ENCODE results near the gene TAS1R3. TPM values are rescaled to one million over a fixed set of nuclear protein-coding genes. Genes with fewer than 3 reads are reported as not detected.
A peak's percentile ranks its signal among the peaks of the same experiment; 100 is the strongest.

TAS1R3 gene
- total RNA-seq, 2 experiments from 2014 or later, result 0.13 to 0.14 TPM

GRCh38 chr1:1335792-1336248, 4.7 kb downstream of the TAS1R3 start:
- no peak overlapping the region for H3K27ac Mint-ChIP-seq
- DNase-seq (no peak), ATAC-seq (no peak)
- H3K36me3 Mint-ChIP-seq (ENCODE audit: low read depth), result peaks cover 10% of the 10 kb centered on the region
- no peaks in the 10 kb centered on the region for H3K9me3 Mint-ChIP-seq
- ChIA-PET CTCF (no interaction called here), POLR2A (interaction anchor here (0.9 to 2.9 kb wide), 2 partner anchors 10 to 21 kb away, joined by 3 to 10 read pairs; no protein-coding TSS in a partner anchor)
- H3K4me3 Mint-ChIP-seq, result no peak overlapping the region
- H3K27me3 Mint-ChIP-seq, result no peaks in the 10 kb centered on the region
- no peaks in the 10 kb centered on the region for H3K4me1 Mint-ChIP-seq (ENCODE audit: low read depth)
- intact Hi-C loops (cut with micrococcal nuclease), result no loop called here
- no peak for TF ChIP-seq CTCF (IDR thresholded peaks at IDR 0.05)

- intact Hi-C loops (cut with micrococcal nuclease), result no loop called here
- POLR2A ChIA-PET, result interaction anchor here (0.9 to 2.9 kb wide), 2 partner anchors 11 to 22 kb away, joined by 3 to 10 read pairs; no protein-coding TSS in a partner anchor
- H3K27me3 Mint-ChIP-seq, result no peaks in the 10 kb centered on the region
- H3K27ac Mint-ChIP-seq, result no peak overlapping the region
- ATAC-seq (no peak), DNase-seq (no peak)
- no peaks in the 10 kb centered on the region for H3K9me3 Mint-ChIP-seq
- peaks cover 16% of the 10 kb centered on the region for H3K36me3 Mint-ChIP-seq (ENCODE audit: low read depth)
- H3K4me3 Mint-ChIP-seq, result no peak overlapping the region
- H3K4me1 Mint-ChIP-seq (ENCODE audit: low read depth), result no peaks in the 10 kb centered on the region
- CTCF ChIA-PET, result no interaction called here
- no peak for TF ChIP-seq CTCF (IDR thresholded peaks at IDR 0.05)
Observed at GRCh38 chr1:1336446-1336845, 5.4 kb downstream of the TAS1R3 start.

GRCh38 chr1:1336931-1337792, 6.1 kb downstream of the TAS1R3 start:
- ATAC-seq, result no peak
- Mint-ChIP-seq H3K27ac (no peak overlapping the region), H3K4me1 (ENCODE audit: low read depth) (no peaks in the 10 kb centered on the region), H3K27me3 (no peaks in the 10 kb centered on the region), H3K9me3 (no peaks in the 10 kb centered on the region), H3K4me3 (no peak overlapping the region), H3K36me3 (ENCODE audit: low read depth) (peaks cover 16% of the 10 kb centered on the region)
- POLR2A ChIA-PET, result interaction anchor here (0.6 to 1.9 kb wide), 2 partner anchors 11 to 20 kb away, joined by 3 to 8 read pairs; no protein-coding TSS in a partner anchor
- no peak for TF ChIP-seq CTCF (IDR thresholded peaks at IDR 0.05)
- CTCF ChIA-PET, result interaction anchor here (1.1 kb wide), 1 partner anchor 35 kb away, joined by 3 read pairs; no protein-coding TSS in a partner anchor
- no peak for DNase-seq
- intact Hi-C loops (cut with micrococcal nuclease), result no loop called here

GRCh38 chr1:1337793-1338147, 6.7 kb downstream of the TAS1R3 start:
- TF ChIP-seq CTCF (IDR thresholded peaks at IDR 0.05), result no peak
- ChIA-PET CTCF (interaction anchor here (1.1 kb wide), 1 partner anchor 35 kb away, joined by 3 read pairs; no protein-coding TSS in a partner anchor), POLR2A (interaction anchor here (0.6 to 1.9 kb wide), 2 partner anchors 12 to 21 kb away, joined by 3 to 8 read pairs; no protein-coding TSS in a partner anchor)
- Mint-ChIP-seq H3K9me3 (no peaks in the 10 kb centered on the region), H3K4me3 (no peak overlapping the region), H3K36me3 (ENCODE audit: low read depth) (peaks cover 16% of the 10 kb centered on the region), H3K27me3 (no peaks in the 10 kb centered on the region), H3K4me1 (ENCODE audit: low read depth) (no peaks in the 10 kb centered on the region), H3K27ac (no peak overlapping the region)
- ATAC-seq (peak; percentile 81), DNase-seq (peak; percentile 52)
- intact Hi-C loops (cut with micrococcal nuclease), result no loop called here

- ATAC-seq, result no peak
Observed at GRCh38 chr1:1338278-1338677, 7.2 kb downstream of the TAS1R3 start.

More at GRCh38 chr1:1338278-1338677, 7.2 kb downstream of the TAS1R3 start:
- no peak for TF ChIP-seq CTCF (IDR thresholded peaks at IDR 0.05)
- POLR2A ChIA-PET, result interaction anchor here (0.6 to 1.9 kb wide), 2 partner anchors 12 to 21 kb away, joined by 3 to 8 read pairs; no protein-coding TSS in a partner anchor
- Mint-ChIP-seq H3K4me3 (no peak overlapping the region), H3K27me3 (no peaks in the 10 kb centered on the region), H3K27ac (no peak overlapping the region), H3K9me3 (no peaks in the 10 kb centered on the region), H3K4me1 (ENCODE audit: low read depth) (no peaks in the 10 kb centered on the region), H3K36me3 (ENCODE audit: low read depth) (peaks cover 16% of the 10 kb centered on the region)
- CTCF ChIA-PET, result no interaction called here
- intact Hi-C loops (cut with micrococcal nuclease), result no loop called here
- no peak for DNase-seq
